Measurements from ENCODE around the gene GSTK1. TPM values are rescaled to one million over a fixed set of nuclear protein-coding genes. Genes with fewer than 3 reads are reported as not detected.

The GSTK1 gene
- total and polyA plus RNA-seq, 5 donors = 182 to 280 (median 239) TPM

DNA sequence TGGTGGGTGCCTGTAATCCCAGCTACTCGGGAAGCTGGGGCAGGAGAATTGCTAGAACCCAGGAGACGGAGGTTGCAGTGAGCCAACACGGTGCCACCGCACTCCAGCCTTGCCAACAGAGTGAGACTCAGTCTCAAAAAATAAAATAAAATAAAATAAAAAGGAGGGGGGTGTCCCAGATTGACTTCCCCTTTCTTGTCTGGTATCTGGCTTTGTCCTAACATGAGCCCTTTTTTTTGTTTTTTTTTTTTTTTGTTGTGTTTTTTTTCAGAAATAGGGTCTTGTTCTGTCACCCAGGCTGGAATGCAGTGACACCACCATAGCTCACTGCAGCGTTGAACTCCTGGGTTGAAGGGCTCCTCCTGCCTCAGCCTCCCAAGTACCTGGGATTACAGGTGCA, 29.6 kb downstream of the GSTK1 start:
- Histone ChIP-seq H3K9me3 (ENCODE audit: control insufficient read depth, low read length) (no peaks in the 10 kb centered on the region), H3K27ac (ENCODE audit: low read length) (no peak overlapping the region), H3K4me3 (ENCODE audit: low read length) (no peak overlapping the region), H3K4me1 (ENCODE audit: control insufficient read depth, insufficient read depth, low read length) (no peaks in the 10 kb centered on the region), H3K27me3 (ENCODE audit: control insufficient read depth, insufficient read depth) (no peaks in the 10 kb centered on the region)
- ATAC-seq (no peak), DNase-seq (no peak)
- intact Hi-C loops (cut with DNase I) = no loop called here
- 93% methylated on average over 5 of the region's 5 CpGs for WGBS

DNA sequence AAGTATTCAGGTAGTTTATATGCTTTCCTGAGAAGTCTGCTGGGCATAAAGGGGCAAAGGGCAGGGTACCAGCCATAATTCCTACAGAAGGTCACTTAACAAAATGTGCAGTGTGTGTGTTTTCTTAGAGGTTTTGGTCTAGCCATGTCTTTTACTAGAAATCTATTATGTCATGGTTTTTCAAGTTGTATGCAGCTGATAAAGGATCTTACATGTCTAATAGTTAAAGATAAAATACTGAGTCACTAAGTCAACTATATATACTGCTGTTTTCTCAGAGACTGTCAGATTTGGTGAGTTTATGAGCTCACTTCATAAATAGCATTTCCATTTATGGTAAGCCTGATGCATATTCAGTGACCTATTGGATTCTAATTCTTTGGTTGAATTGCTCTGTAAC, 32.6 kb downstream of the GSTK1 start:
- ATAC-seq = no peak
- H3K27ac ChIP-seq (ENCODE audit: low read length) = no peak overlapping the region
- no peak for DNase-seq
- H3K4me3 ChIP-seq (ENCODE audit: low read length) = no peak overlapping the region
- H3K4me1 ChIP-seq (ENCODE audit: control insufficient read depth, insufficient read depth, low read length) = no peaks in the 10 kb centered on the region
- no peaks in the 10 kb centered on the region for H3K9me3 ChIP-seq (ENCODE audit: control insufficient read depth, low read length)
- intact Hi-C loops (cut with DNase I) = no loop called here
- no peaks in the 10 kb centered on the region for H3K27me3 ChIP-seq (ENCODE audit: control insufficient read depth, insufficient read depth)

- no peaks in the 10 kb centered on the region for H3K4me1 ChIP-seq (ENCODE audit: control insufficient read depth, insufficient read depth, low read length)
- no peaks in the 10 kb centered on the region for H3K9me3 ChIP-seq (ENCODE audit: control insufficient read depth, low read length)
- no peak for DNase-seq
- no peaks in the 10 kb centered on the region for H3K27me3 ChIP-seq (ENCODE audit: control insufficient read depth, insufficient read depth)
- no peak for ATAC-seq
- 22% methylated on average over 2 of the region's 2 CpGs for WGBS
- peak overlapping the region; percentile 6 for H3K4me3 ChIP-seq (ENCODE audit: low read length)
- no peak overlapping the region for H3K27ac ChIP-seq (ENCODE audit: low read length)
- intact Hi-C loops (cut with DNase I) = no loop called here
Measured at GRCh38 chr7:143296686-143297085, 33.4 kb downstream of the GSTK1 start.

GRCh38 chr7:143299346-143299745, 36.1 kb downstream of the GSTK1 start:
- ATAC-seq (peak in 1 of 2 donors; percentile 43), DNase-seq (no peak)
- no peaks in the 10 kb centered on the region for H3K4me1 ChIP-seq (ENCODE audit: control insufficient read depth, insufficient read depth, low read length)
- no peaks in the 10 kb centered on the region for H3K27me3 ChIP-seq (ENCODE audit: control insufficient read depth, insufficient read depth)
- H3K9me3 ChIP-seq (ENCODE audit: control insufficient read depth, low read length) = no peaks in the 10 kb centered on the region
- H3K27ac ChIP-seq (ENCODE audit: low read length) = no peak overlapping the region
- intact Hi-C loops (cut with DNase I) = no loop called here
- 69% methylated on average over 2 of the region's 2 CpGs for WGBS
- H3K4me3 ChIP-seq (ENCODE audit: low read length) = no peak overlapping the region

GRCh38 chr7:143299840-143300239, 36.6 kb downstream of the GSTK1 start:
- no peaks in the 10 kb centered on the region for H3K9me3 ChIP-seq (ENCODE audit: control insufficient read depth, low read length)
- DNase-seq (no peak), ATAC-seq (peak in 1 of 2 donors; percentile 44)
- no peak overlapping the region for H3K4me3 ChIP-seq (ENCODE audit: low read length)
- H3K4me1 ChIP-seq (ENCODE audit: control insufficient read depth, insufficient read depth, low read length) = no peaks in the 10 kb centered on the region
- no peak overlapping the region for H3K27ac ChIP-seq (ENCODE audit: low read length)
- 71% methylated on average over 8 of the region's 8 CpGs for WGBS
- intact Hi-C loops (cut with DNase I) = loop anchor here in 1 of 4 donors (5.0 kb wide), 1 partner anchor 58 kb away; no protein-coding TSS in a partner anchor
- no peaks in the 10 kb centered on the region for H3K27me3 ChIP-seq (ENCODE audit: control insufficient read depth, insufficient read depth)

DNA sequence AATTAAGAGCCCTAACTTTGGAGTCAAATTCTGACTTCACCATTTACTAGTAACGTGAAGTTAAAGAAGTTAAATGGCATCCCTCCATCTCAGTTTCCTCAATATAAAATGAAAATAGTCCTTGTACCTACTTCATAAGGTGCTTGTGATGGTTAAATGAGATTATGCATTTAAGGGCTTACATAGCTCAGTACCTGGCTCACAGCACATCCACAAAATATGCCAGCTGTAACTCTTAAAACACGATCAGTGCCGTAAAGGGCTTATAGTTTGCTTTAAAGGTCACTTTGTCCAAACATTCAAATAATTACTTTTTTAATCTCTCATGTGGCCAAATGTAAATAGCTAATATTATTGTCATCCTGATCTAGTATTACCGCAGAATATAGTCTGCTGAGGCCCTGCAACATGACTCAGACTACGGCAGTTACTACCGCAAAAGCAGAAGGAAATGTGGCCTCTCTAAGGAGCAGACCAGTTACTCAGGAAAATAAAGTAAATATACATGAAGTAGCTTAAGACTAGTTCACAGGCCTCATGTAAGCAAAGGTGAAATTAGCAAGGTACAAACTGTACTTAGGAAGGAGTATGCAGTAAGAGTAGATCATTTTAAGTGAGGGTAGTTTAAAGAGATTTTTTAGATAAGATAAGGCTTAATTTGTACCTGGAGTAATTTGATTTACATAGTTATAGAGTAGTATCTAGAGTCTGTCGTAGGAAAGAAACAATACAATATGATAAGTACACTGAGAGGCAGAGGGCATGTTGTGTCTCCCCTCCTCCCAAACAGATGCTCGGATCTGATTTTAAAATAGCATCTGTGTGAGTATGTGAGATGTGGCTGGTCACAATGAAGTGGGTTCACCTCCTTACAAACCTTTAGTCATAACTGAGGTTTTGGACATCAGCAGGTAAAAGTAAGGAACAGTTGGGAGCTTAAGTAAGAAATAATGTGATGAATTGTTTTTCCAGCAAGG, 38.0 kb downstream of the GSTK1 start:
- Histone ChIP-seq H3K4me3 (ENCODE audit: low read length) (no peak overlapping the region), H3K27me3 (ENCODE audit: control insufficient read depth, insufficient read depth) (no peaks in the 10 kb centered on the region), H3K27ac (ENCODE audit: low read length) (no peak overlapping the region), H3K4me1 (ENCODE audit: control insufficient read depth, insufficient read depth, low read length) (no peaks in the 10 kb centered on the region), H3K9me3 (ENCODE audit: control insufficient read depth, low read length) (no peaks in the 10 kb centered on the region)
- no peak for DNase-seq
- no peak for ATAC-seq
- intact Hi-C loops (cut with DNase I) = loop anchor here in 1 of 4 donors (5.0 kb wide), 1 partner anchor 59 kb away; no protein-coding TSS in a partner anchor
- 77% methylated on average over 8 of the region's 8 CpGs for WGBS

- DNase-seq (no peak), ATAC-seq (no peak)
- H3K27ac ChIP-seq (ENCODE audit: low read length) = no peak overlapping the region
- H3K27me3 ChIP-seq (ENCODE audit: control insufficient read depth, insufficient read depth) = no peaks in the 10 kb centered on the region
- intact Hi-C loops (cut with DNase I) = loop anchor here in 2 of 4 donors (2.0 to 5.0 kb wide), 2 partner anchors 61 to 63 kb away; no protein-coding TSS in a partner anchor
- H3K4me3 ChIP-seq (ENCODE audit: low read length) = no peak overlapping the region
- WGBS = 96% methylated on average over 10 of the region's 10 CpGs
- H3K9me3 ChIP-seq (ENCODE audit: control insufficient read depth, low read length) = no peaks in the 10 kb centered on the region
- H3K4me1 ChIP-seq (ENCODE audit: control insufficient read depth, insufficient read depth, low read length) = peaks cover 1% of the 10 kb centered on the region
Measured at GRCh38 chr7:143303733-143304132, 40.5 kb downstream of the GSTK1 start.

DNA sequence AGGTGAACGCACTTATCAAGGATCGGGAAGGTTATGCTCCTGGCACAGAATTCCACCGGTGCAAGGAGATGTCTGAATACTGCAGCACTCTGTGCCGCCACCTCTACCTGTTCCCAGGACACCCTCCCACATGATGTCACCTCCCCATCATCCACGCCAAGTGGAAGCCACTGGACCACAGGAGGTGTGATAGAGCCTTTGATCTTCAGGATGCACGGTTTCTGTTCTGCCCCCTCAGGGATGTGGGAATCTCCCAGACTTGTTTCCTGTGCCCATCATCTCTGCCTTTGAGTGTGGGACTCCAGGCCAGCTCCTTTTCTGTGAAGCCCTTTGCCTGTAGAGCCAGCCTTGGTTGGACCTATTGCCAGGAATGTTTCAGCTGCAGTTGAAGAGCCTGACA, 41.7 kb downstream of the GSTK1 start:
- intact Hi-C loops (cut with DNase I) = loop anchor here in 3 of 4 donors (2.0 to 5.0 kb wide), 2 partner anchors 63 to 64 kb away; no protein-coding TSS in a partner anchor
- DNase-seq = no peak
- peaks cover 1% of the 10 kb centered on the region for H3K4me1 ChIP-seq (ENCODE audit: control insufficient read depth, insufficient read depth, low read length)
- no peaks in the 10 kb centered on the region for H3K9me3 ChIP-seq (ENCODE audit: control insufficient read depth, low read length)
- no peak overlapping the region for H3K27ac ChIP-seq (ENCODE audit: low read length)
- 84% methylated on average over 6 of the region's 6 CpGs for WGBS
- no peak for ATAC-seq
- H3K4me3 ChIP-seq (ENCODE audit: low read length) = no peak overlapping the region
- H3K27me3 ChIP-seq (ENCODE audit: control insufficient read depth, insufficient read depth) = no peaks in the 10 kb centered on the region

- intact Hi-C loops (cut with DNase I) = loop anchor here in 2 of 4 donors (2.0 to 5.0 kb wide), 2 partner anchors 63 to 65 kb away; no protein-coding TSS in a partner anchor
- no peak overlapping the region for H3K27ac ChIP-seq (ENCODE audit: low read length)
- DNase-seq (peak; percentile 76 to 89 (median 88)), ATAC-seq (peak; percentile 86)
- H3K4me1 ChIP-seq (ENCODE audit: control insufficient read depth, insufficient read depth, low read length) = peaks cover 1% of the 10 kb centered on the region
- WGBS = 49% methylated on average over 10 of the region's 10 CpGs
- no peaks in the 10 kb centered on the region for H3K27me3 ChIP-seq (ENCODE audit: control insufficient read depth, insufficient read depth)
- no peak overlapping the region for H3K4me3 ChIP-seq (ENCODE audit: low read length)
- no peaks in the 10 kb centered on the region for H3K9me3 ChIP-seq (ENCODE audit: control insufficient read depth, low read length)
Measured at GRCh38 chr7:143305423-143306070, 42.3 kb downstream of the GSTK1 start.

- no peak for ATAC-seq
Measured at GRCh38 chr7:143308632-143309031, 45.4 kb downstream of the GSTK1 start.

DNA sequence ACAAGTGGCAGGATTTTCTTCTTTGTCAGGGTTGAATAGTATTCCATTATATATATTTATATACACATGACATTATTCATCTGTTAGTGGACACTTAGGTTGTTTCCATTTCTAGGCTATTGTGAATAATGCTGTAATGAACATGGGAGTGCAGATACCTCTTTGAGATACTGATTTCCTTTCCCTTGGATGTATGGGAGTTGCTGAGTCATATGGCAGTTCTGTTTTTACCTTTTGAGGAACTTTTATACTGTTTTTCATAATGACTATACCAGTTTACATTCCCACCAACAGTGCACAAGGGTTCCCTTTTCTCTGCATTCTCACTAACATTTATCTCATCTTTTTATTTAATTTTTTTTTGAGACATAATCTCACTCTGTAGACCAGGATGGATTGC, 50.9 kb downstream of the GSTK1 start:
- H3K27me3 ChIP-seq (ENCODE audit: control insufficient read depth, insufficient read depth) = no peaks in the 10 kb centered on the region
- no peak for ATAC-seq
- H3K4me1 ChIP-seq (ENCODE audit: control insufficient read depth, insufficient read depth, low read length) = no peaks in the 10 kb centered on the region
- no peak overlapping the region for H3K4me3 ChIP-seq (ENCODE audit: low read length)
- no peaks in the 10 kb centered on the region for H3K9me3 ChIP-seq (ENCODE audit: control insufficient read depth, low read length)
- intact Hi-C loops (cut with DNase I) = no loop called here
- no peak for DNase-seq
- H3K27ac ChIP-seq (ENCODE audit: low read length) = no peak overlapping the region

More at GRCh38 chr7:143308632-143309031, 45.4 kb downstream of the GSTK1 start:
- 86% methylated on average over 2 of the region's 2 CpGs for WGBS
- DNase-seq = no peak
- Histone ChIP-seq H3K4me3 (ENCODE audit: low read length) (no peak overlapping the region), H3K9me3 (ENCODE audit: control insufficient read depth, low read length) (no peaks in the 10 kb centered on the region), H3K27me3 (ENCODE audit: control insufficient read depth, insufficient read depth) (no peaks in the 10 kb centered on the region), H3K27ac (ENCODE audit: low read length) (no peak overlapping the region), H3K4me1 (ENCODE audit: control insufficient read depth, insufficient read depth, low read length) (peaks cover 1% of the 10 kb centered on the region)
- intact Hi-C loops (cut with DNase I) = loop anchor here in 1 of 4 donors (5.0 kb wide), 1 partner anchor 66 kb away; no protein-coding TSS in a partner anchor

All from right cardiac atrium (tissue), 5 donors.